ENCODE data around the gene BRD8. TPM values are rescaled to one million over a fixed set of nuclear protein-coding genes. Genes with fewer than 3 reads are reported as not detected.

The BRD8 gene
- total and polyA plus RNA-seq, 10 of the 15 experiments (the other 5 are each of a cell fraction or from before 2014, with no cell fraction given): 28.1 to 78.5 (median 44.5) TPM

DNA sequence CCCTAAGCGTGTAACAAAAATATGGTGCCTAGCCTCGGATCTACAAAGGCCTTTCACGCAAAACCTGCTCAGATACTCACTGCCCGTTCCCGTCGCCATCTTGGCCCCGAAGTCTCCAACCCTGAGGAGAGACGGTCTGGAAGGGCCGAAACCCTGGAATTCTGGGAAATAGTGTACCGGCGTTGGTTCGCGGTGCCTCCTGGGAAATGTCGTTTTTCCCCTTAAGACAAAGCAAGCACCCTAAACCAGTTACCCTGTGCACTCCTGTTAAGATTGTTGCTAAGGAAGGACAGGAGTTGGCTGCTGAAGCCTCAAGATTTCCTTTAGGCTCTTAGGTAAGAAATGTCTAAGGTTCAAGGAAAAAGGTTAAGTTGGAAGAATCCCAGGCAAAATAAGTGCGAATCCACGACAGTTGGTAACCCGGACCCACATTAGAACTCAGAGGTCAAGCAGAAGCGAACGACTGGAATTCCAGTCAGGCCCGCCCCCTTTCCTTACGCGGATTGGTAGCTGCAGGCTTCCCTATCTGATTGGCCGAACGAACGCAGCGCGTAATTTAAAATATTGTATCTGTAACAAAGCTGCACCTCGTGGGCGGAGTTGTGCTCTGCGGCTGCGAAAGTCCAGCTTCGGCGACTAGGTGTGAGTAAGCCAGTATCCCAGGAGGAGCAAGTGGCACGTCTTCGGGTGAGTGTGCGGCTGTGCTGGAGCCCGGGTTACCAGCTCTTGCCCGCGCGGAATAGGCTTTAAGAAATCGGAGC is at the start of gene BRD8, which contains the start of gene KIF20A (continued):
- TF ChIP-seq SIX5 (IDR thresholded peaks at IDR 0.05; ENCODE audit: low read depth, low read length, severe bottlenecking) (peak; percentile 74), ZNF217 (IDR thresholded peaks at IDR 0.05) (no peak), CHD2 (IDR thresholded peaks at IDR 0.05; ENCODE audit: borderline replicate concordance, low read depth, low read length) (peak; percentile 84; the same call in 1 of the 2 replicates), HCFC1 (IDR thresholded peaks at IDR 0.05; ENCODE audit: low read length) (peak; percentile 89), DPF2 (IDR thresholded peaks at IDR 0.05) (no peak; the same call in 1 of the 2 replicates), FOXM1 (IDR thresholded peaks at IDR 0.05; ENCODE audit: low read depth, low read length) (peak; percentile 96), STAT3 (IDR thresholded peaks at IDR 0.05; ENCODE audit: low read depth, low read length) (peak; percentile 60; the same call in 1 of the 2 replicates), YY1 (IDR thresholded peaks at IDR 0.05; ENCODE audit: low read depth, low read length) (peak; percentile 97), POU2F2 (IDR thresholded peaks at IDR 0.05; ENCODE audit: borderline replicate concordance, low read depth, low read length) (peak; percentile 64; the same call in 2 of the 3 replicates), EZH2 (IDR thresholded peaks at IDR 0.05; ENCODE audit: borderline replicate concordance, control insufficient read depth, low read depth, low read length) (no peak), WRNIP1 (IDR thresholded peaks at IDR 0.05; ENCODE audit: borderline replicate concordance, low read depth, low read length) (no peak), SRF (IDR thresholded peaks at IDR 0.05; ENCODE audit: low read depth in 2 of 2, low read length in 2 of 2) (0 out of 4 replicates have a peak, but pooled peaks of 1 of the 2 experiments have one; percentile 5), LARP7 (IDR thresholded peaks at IDR 0.05) (peak; percentile 38; the same call in 1 of the 2 replicates), TCF7 (IDR thresholded peaks at IDR 0.05; ENCODE audit: borderline replicate concordance) (no peak), ZNF622 (IDR thresholded peaks at IDR 0.05) (no peak), PAX5 (IDR thresholded peaks at IDR 0.05; ENCODE audit: borderline replicate concordance, low read depth, low read length) (no peak; the same call in 1 of the 2 replicates), NBN (IDR thresholded peaks at IDR 0.05) (0 out of 2 replicates have a peak, but pooled peaks have one; percentile 6), MTA2 (IDR thresholded peaks at IDR 0.05; ENCODE audit: low read depth) (peak; percentile 92), CBX5 (IDR thresholded peaks at IDR 0.05; ENCODE audit: low read depth) (no peak), PML (IDR thresholded peaks at IDR 0.05; ENCODE audit: low read length) (no peak; the same call in none of the 2 replicates), FOXK2 (IDR thresholded peaks at IDR 0.05) (peak; percentile 65), KDM1A (IDR thresholded peaks at IDR 0.05; ENCODE audit: borderline replicate concordance) (no peak)
- TF ChIP-seq, protein P1, sequence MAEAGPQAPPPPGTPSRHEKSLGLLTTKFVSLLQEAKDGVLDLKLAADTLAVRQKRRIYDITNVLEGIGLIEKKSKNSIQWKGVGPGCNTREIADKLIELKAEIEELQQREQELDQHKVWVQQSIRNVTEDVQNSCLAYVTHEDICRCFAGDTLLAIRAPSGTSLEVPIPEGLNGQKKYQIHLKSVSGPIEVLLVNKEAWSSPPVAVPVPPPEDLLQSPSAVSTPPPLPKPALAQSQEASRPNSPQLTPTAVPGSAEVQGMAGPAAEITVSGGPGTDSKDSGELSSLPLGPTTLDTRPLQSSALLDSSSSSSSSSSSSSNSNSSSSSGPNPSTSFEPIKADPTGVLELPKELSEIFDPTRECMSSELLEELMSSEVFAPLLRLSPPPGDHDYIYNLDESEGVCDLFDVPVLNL (IDR thresholded peaks at IDR 0.05; ENCODE audit: low read depth, low read length): peak; percentile 100
- TF ChIP-seq, protein P2, sequence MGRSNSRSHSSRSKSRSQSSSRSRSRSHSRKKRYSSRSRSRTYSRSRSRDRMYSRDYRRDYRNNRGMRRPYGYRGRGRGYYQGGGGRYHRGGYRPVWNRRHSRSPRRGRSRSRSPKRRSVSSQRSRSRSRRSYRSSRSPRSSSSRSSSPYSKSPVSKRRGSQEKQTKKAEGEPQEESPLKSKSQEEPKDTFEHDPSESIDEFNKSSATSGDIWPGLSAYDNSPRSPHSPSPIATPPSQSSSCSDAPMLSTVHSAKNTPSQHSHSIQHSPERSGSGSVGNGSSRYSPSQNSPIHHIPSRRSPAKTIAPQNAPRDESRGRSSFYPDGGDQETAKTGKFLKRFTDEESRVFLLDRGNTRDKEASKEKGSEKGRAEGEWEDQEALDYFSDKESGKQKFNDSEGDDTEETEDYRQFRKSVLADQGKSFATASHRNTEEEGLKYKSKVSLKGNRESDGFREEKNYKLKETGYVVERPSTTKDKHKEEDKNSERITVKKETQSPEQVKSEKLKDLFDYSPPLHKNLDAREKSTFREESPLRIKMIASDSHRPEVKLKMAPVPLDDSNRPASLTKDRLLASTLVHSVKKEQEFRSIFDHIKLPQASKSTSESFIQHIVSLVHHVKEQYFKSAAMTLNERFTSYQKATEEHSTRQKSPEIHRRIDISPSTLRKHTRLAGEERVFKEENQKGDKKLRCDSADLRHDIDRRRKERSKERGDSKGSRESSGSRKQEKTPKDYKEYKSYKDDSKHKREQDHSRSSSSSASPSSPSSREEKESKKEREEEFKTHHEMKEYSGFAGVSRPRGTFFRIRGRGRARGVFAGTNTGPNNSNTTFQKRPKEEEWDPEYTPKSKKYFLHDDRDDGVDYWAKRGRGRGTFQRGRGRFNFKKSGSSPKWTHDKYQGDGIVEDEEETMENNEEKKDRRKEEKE (IDR thresholded peaks at IDR 0.05): no peak
- TF ChIP-seq, protein P3, sequence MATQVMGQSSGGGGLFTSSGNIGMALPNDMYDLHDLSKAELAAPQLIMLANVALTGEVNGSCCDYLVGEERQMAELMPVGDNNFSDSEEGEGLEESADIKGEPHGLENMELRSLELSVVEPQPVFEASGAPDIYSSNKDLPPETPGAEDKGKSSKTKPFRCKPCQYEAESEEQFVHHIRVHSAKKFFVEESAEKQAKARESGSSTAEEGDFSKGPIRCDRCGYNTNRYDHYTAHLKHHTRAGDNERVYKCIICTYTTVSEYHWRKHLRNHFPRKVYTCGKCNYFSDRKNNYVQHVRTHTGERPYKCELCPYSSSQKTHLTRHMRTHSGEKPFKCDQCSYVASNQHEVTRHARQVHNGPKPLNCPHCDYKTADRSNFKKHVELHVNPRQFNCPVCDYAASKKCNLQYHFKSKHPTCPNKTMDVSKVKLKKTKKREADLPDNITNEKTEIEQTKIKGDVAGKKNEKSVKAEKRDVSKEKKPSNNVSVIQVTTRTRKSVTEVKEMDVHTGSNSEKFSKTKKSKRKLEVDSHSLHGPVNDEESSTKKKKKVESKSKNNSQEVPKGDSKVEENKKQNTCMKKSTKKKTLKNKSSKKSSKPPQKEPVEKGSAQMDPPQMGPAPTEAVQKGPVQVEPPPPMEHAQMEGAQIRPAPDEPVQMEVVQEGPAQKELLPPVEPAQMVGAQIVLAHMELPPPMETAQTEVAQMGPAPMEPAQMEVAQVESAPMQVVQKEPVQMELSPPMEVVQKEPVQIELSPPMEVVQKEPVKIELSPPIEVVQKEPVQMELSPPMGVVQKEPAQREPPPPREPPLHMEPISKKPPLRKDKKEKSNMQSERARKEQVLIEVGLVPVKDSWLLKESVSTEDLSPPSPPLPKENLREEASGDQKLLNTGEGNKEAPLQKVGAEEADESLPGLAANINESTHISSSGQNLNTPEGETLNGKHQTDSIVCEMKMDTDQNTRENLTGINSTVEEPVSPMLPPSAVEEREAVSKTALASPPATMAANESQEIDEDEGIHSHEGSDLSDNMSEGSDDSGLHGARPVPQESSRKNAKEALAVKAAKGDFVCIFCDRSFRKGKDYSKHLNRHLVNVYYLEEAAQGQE (IDR thresholded peaks at IDR 0.05; ENCODE audit: low read depth, low read length): no peak
